IPS DF 6.9 (cell line): ENCODE data around the gene MIPEP.

Source experiments
- DNase-seq: peaks from one replicate; pipeline ENCODE4 v3.0.0-alpha.2; 2013; ENCODE audit warnings: low read depth, low spot score
- H3K27ac ChIP-seq: one replicate; pipeline ENCODE4 v1.5.1; 2013; ENCODE audit warnings: low read length, control low read depth
- H3K27me3 ChIP-seq: 2 replicates; pipeline ENCODE4 v1.6.1; 2013; ENCODE audit warnings: mild to moderate bottlenecking, low read length; ENCODE audit not compliant: control insufficient read depth, insufficient read depth
- H3K36me3 ChIP-seq: 2 replicates; pipeline ENCODE4 v1.6.1; 2013; ENCODE audit warnings: low read length; ENCODE audit not compliant: control insufficient read depth, insufficient read depth
- H3K4me1 ChIP-seq: 2 replicates; pipeline ENCODE4 v1.6.1; 2013; ENCODE audit warnings: low read length; ENCODE audit not compliant: control insufficient read depth, insufficient read depth
- H3K4me3 ChIP-seq: 2 replicates; pipeline ENCODE4 v1.5.1; 2013; ENCODE audit warnings: mild to moderate bottlenecking, low read length
- H3K9me3 ChIP-seq: 2 replicates; pipeline ENCODE4 v1.6.1; 2013; ENCODE audit warnings: low read length, inconsistent platforms; ENCODE audit not compliant: control insufficient read depth, insufficient read depth
- WGBS: extraction: QIAGEN DNeasy Blood & Tissue Kit; methylation state at CpG from one replicate; pipeline ENCODE4 v1.1.7; 2013; ENCODE audit warnings: mixed read lengths, missing lambda C conversion rate; ENCODE audit not compliant: insufficient read length, insufficient coverage; 5-methylcytosine and 5-hydroxymethylcytosine counted together

The MIPEP gene

DNA sequence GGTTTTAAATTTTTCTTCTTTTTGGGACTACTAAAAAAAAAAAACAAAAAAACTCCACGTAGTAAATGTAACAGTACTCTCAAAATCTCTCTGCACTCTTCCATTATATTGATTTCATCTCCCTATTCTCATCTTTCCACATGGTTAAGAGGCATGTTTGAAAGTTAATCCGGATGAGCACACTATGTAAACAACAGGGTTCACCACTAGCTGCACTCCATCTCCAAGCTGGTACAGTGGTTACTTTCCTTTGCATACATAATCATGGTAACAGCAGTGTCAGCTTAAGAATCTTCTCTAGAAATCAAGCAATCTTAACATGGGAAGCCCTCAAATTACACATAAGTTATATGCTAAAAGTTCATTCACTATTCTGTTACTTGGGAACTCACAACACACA, 92.6 kb downstream of the MIPEP start:
- no peak for DNase-seq
- Histone ChIP-seq H3K36me3 (no peaks in the 10 kb centered on the region), H3K27me3 (no peaks in the 10 kb centered on the region), H3K9me3 (no peaks in the 10 kb centered on the region), H3K4me1 (no peaks in the 10 kb centered on the region), H3K4me3 (no peak overlapping the region), H3K27ac (no peak overlapping the region)
- WGBS = 100% methylated on average over 1 of the region's 2 CpGs

DNA sequence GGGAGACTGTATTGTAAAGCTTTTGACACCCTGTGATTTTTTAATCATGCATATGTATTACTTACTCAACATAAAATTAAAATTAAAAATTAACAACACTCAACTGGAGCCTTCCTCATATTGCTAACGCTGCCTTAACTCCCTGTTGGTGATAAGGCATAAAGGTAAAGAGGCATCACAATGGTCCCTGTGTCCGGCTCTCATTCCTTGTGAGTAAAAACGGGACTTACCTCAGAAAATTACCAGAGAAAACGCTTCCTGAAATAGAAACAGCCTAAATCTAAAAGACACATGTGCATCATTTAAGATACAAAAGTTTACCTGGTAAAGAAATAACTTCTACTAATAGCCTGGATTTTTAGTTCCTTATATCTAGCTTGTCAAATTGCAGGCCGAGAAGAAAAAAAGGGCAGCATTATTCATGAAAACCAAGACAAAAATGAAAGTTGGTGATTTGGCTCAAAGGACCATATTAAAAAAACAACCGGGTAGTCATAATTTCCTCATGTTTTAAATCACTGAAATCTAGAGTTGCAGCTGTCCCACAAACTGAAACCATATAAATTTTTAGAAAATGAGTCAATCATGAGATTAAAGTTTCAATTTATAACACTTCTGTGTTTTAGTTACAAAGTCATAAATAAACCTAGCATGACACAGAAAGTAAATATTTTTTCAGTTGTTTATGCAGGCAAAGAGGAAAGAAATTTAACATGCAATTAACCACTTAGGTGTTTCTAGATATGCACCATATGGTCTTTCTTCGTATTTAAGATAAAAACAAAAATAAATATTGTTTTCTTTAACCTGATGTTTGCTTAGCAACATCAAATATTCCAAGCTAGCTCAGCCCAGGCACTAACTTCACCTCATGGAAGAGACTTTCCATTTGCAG, 94.7 kb downstream of the MIPEP start:
- H3K36me3 ChIP-seq = no peaks in the 10 kb centered on the region
- no CpG with 5 or more reads among the region's 7 CpGs for WGBS
- no peaks in the 10 kb centered on the region for H3K27me3 ChIP-seq
- H3K4me3 ChIP-seq = no peak overlapping the region
- no peak overlapping the region for H3K27ac ChIP-seq
- no peaks in the 10 kb centered on the region for H3K9me3 ChIP-seq
- no peak for DNase-seq
- H3K4me1 ChIP-seq = no peaks in the 10 kb centered on the region

GRCh38 chr13:23793711-23794110, 95.5 kb downstream of the MIPEP start:
- Histone ChIP-seq H3K4me3 (no peak overlapping the region), H3K36me3 (no peaks in the 10 kb centered on the region), H3K4me1 (no peaks in the 10 kb centered on the region), H3K27ac (no peak overlapping the region), H3K27me3 (no peaks in the 10 kb centered on the region), H3K9me3 (no peaks in the 10 kb centered on the region)
- DNase-seq = no peak
- WGBS = no CpG with 5 or more reads among the region's 3 CpGs

- Histone ChIP-seq H3K9me3 (no peaks in the 10 kb centered on the region), H3K36me3 (no peaks in the 10 kb centered on the region), H3K4me3 (no peak overlapping the region), H3K27ac (no peak overlapping the region), H3K4me1 (no peaks in the 10 kb centered on the region), H3K27me3 (no peaks in the 10 kb centered on the region)
- no peak for DNase-seq
- no CpG with 5 or more reads among the region's 1 CpG for WGBS
These were observed 96.5 kb downstream of the MIPEP start for GRCh38 chr13:23792680-23793079.

GRCh38 chr13:23790577-23791170, 98.5 kb downstream of the MIPEP start:
- WGBS = no CpG with 5 or more reads among the region's 2 CpGs
- DNase-seq = no peak
- Histone ChIP-seq H3K27me3 (no peaks in the 10 kb centered on the region), H3K36me3 (no peaks in the 10 kb centered on the region), H3K4me1 (no peaks in the 10 kb centered on the region), H3K9me3 (no peaks in the 10 kb centered on the region), H3K4me3 (no peak overlapping the region), H3K27ac (no peak overlapping the region)

DNA sequence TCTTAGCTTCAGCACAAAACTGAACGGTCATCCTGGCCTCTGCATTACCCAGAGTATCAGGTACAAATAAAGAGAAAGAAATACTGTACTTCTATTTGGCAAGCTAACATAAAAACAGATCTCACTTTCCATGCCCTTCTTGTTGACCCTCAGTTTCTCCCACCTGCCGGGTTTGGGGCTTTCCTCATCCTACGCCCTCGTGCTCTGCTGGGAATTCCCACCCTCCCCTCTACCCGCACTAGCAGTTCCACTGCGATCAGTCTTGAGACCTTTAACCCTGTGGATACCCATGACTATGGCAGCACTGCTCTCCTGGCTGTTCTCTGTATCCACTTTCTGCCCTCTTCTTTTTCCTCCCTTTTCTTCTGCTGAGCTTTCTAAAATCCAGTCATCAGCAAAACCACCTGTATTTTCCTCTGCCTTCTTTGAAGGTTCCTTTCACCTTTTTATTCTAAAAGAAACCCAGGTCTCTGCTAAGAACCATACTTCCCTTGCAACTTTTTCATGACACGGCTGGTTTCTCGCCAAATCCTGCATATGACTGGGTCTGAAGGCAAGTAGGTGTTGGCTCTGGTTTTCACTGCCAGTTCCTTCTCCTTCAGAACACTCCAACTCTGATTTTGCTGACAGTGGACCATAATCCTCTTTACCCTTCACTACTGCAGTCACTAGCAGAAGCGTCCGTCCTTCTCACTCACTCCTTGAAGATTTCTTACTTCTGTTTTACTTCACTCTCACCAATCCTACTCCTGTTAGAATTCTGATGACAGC, 99.4 kb downstream of the MIPEP start:
- no peak for DNase-seq
- H3K4me3 ChIP-seq = no peak overlapping the region
- no peaks in the 10 kb centered on the region for H3K27me3 ChIP-seq
- WGBS = no CpG with 5 or more reads among the region's 10 CpGs
- no peaks in the 10 kb centered on the region for H3K4me1 ChIP-seq
- no peaks in the 10 kb centered on the region for H3K36me3 ChIP-seq
- H3K9me3 ChIP-seq = no peaks in the 10 kb centered on the region
- H3K27ac ChIP-seq = no peak overlapping the region

- H3K4me1 ChIP-seq = no peaks in the 10 kb centered on the region
- no peak for DNase-seq
- no peaks in the 10 kb centered on the region for H3K27me3 ChIP-seq
- no CpG with 5 or more reads among the region's 2 CpGs for WGBS
- H3K27ac ChIP-seq = no peak overlapping the region
- no peaks in the 10 kb centered on the region for H3K9me3 ChIP-seq
- no peaks in the 10 kb centered on the region for H3K36me3 ChIP-seq
- H3K4me3 ChIP-seq = no peak overlapping the region
These were observed 100.7 kb downstream of the MIPEP start for GRCh38 chr13:23788459-23788858.

GRCh38 chr13:23787464-23787863, 101.7 kb downstream of the MIPEP start:
- Histone ChIP-seq H3K9me3 (no peaks in the 10 kb centered on the region), H3K4me3 (no peak overlapping the region), H3K27me3 (no peaks in the 10 kb centered on the region), H3K4me1 (no peaks in the 10 kb centered on the region), H3K36me3 (no peaks in the 10 kb centered on the region), H3K27ac (no peak overlapping the region)
- WGBS = no CpG with 5 or more reads among the region's 4 CpGs
- DNase-seq = no peak

DNA sequence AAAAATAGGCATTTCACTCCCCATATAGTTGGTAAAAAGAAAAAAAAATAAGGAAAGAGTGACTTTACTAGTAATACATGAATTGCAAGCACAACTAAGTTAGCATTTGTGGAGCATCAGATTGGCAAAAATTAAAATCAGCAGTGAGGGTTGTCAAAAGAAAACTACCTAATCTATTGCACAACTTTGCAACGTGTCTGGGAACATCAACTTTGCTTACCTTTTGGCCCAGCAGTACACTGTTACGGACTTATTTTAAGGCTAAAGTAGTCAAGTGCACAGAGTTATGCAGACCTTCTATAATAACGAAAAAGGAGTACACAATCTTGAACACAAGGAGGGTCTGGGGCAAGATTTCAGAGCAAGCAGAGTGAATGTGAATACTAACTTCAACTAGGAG, 102.6 kb downstream of the MIPEP start:
- Histone ChIP-seq H3K27me3 (no peaks in the 10 kb centered on the region), H3K4me1 (no peaks in the 10 kb centered on the region), H3K27ac (no peak overlapping the region), H3K4me3 (no peak overlapping the region), H3K36me3 (no peaks in the 10 kb centered on the region), H3K9me3 (no peaks in the 10 kb centered on the region)
- no CpG with 5 or more reads among the region's 3 CpGs for WGBS
- no peak for DNase-seq

DNA sequence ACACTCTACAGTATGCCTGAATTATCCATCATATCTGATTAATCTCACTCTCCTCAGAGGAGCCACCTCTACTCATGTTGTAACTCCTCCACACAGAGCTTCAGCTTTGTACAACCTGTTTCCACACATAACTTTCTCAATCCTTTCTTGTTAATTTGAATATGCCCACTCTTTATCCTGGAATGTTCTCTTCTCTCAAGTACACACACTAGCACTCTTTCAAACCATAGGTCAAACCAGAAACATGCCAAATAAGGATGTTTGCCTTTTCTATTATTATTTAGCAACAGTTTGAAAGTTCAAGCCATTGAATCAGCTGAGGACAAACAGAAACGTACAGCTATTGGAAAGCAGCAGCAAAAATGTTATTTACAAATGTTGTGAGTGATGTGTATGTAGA, 110.3 kb downstream of the MIPEP start:
- Histone ChIP-seq H3K9me3 (no peaks in the 10 kb centered on the region), H3K27ac (no peak overlapping the region), H3K4me3 (no peak overlapping the region), H3K36me3 (no peaks in the 10 kb centered on the region), H3K4me1 (no peaks in the 10 kb centered on the region), H3K27me3 (no peaks in the 10 kb centered on the region)
- DNase-seq = no peak
- no CpG with 5 or more reads among the region's 1 CpG for WGBS
